ENCODE data around the gene DLG2. TPM values are rescaled to one million over a fixed set of nuclear protein-coding genes. Genes with fewer than 3 reads are reported as not detected.

The DLG2 gene
- total RNA-seq, 2 experiments from 2014 or later = 1.7 to 2.1 TPM

DNA sequence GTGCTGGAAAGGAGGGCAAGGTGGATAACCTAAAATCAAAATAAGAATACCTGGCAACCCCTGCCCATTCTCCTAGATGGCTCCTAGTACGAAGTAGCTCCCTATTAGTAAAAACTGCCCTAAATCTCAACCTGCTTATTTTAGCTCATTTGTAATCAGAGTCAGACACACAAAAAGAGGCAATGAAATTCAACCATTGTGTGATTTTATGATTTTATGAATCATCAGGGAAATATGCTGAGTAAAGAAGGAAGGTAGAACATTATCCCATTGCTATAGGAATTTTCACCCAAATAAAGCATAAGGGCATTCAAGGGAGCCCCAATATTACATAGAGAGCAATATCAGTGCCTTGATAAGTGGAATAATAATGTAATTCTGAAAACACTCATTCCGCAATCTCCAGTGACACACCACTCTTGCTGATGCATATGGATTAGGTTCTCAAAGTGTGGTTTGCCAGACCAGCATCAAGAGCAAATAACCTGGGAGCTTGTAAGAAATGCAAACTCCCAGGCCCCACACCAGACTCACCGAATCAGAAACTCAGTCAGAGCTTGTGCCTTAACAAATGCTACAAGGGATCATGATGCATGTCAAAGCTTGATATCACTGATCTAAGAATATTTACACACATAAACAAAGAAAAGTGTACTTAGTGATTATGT lies 789.6 kb downstream of the DLG2 start:
- Mint-ChIP-seq H3K27ac (no peak overlapping the region), H3K4me1 (no peaks in the 10 kb centered on the region), H3K4me3 (no peak overlapping the region), H3K27me3 (no peaks in the 10 kb centered on the region), H3K9me3 (ENCODE audit: low read depth) (peaks cover 13% of the 10 kb centered on the region), H3K36me3 (ENCODE audit: low read depth) (no peaks in the 10 kb centered on the region)
- ChIA-PET POLR2A (no interaction called here), CTCF (interaction anchor here (1.2 kb wide), 1 partner anchor 16 kb away, joined by 3 read pairs; no protein-coding TSS in a partner anchor)
- DNase-seq = no peak
- no peak for ATAC-seq
- intact Hi-C loops (cut with DNase I, micrococcal nuclease) = no loop called here

DNA sequence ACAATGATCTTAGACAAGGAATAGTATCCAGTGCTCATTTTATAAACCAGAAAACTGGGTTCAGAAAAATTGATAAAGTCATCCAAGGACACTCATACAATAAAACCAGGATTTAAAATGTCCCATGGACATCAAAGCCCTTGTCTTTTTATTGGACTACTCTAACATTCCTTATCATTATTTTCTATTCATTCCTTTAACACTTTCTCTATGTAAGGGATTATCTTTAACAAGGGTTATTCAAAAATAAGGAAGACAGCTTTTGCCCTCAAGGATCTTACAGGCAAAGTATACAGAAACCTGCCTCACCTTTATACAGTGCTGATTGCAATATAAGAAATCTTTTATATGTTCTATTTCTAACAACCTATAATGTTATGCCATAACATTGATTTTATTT lies 790.8 kb downstream of the DLG2 start:
- H3K4me1 Mint-ChIP-seq = no peaks in the 10 kb centered on the region
- peaks cover 6% of the 10 kb centered on the region for H3K9me3 Mint-ChIP-seq (ENCODE audit: low read depth)
- ChIA-PET CTCF (interaction anchor here (1.0 kb wide), 1 partner anchor 37 kb away, joined by 3 read pairs; no protein-coding TSS in a partner anchor), POLR2A (no interaction called here)
- no peak for ATAC-seq
- no peak overlapping the region for H3K4me3 Mint-ChIP-seq
- no peaks in the 10 kb centered on the region for H3K36me3 Mint-ChIP-seq (ENCODE audit: low read depth)
- DNase-seq = no peak
- H3K27me3 Mint-ChIP-seq = no peaks in the 10 kb centered on the region
- intact Hi-C loops (cut with DNase I, micrococcal nuclease) = no loop called here
- H3K27ac Mint-ChIP-seq = no peak overlapping the region

DNA sequence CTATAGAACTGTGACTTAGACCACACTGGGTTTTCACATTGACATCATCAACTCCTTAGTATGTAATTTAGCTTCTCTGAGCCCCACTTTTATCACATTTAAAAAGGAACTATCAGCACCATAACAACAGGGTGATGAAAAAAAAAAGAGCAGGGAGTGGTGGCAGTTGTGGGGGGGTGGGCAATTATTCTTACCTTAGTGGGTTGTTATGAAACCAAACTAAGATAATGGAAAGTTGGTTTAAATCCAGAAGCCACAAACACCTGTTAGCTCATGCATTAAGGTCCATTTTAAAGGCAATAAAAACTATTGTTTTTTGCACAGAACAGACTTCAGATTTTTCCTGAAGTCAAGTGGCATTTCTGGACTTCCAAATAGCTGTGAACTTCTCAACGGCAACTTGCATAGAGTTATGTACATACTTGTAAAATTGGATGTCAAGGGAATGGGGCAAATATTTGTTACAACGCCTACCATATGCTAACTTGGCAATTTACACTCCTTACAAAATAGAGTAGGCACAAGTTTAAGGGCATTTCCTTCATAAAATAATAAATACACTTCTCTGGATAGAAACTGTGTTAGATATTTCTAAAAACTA lies 793.6 kb downstream of the DLG2 start:
- no peaks in the 10 kb centered on the region for H3K27me3 Mint-ChIP-seq
- ChIA-PET CTCF (no interaction called here), POLR2A (no interaction called here)
- H3K9me3 Mint-ChIP-seq (ENCODE audit: low read depth) = peaks cover 3% of the 10 kb centered on the region
- H3K27ac Mint-ChIP-seq = no peak overlapping the region
- no peaks in the 10 kb centered on the region for H3K36me3 Mint-ChIP-seq (ENCODE audit: low read depth)
- intact Hi-C loops (cut with DNase I, micrococcal nuclease) = no loop called here
- DNase-seq (no peak), ATAC-seq (no peak)
- no peak overlapping the region for H3K4me3 Mint-ChIP-seq
- H3K4me1 Mint-ChIP-seq = no peaks in the 10 kb centered on the region

- ChIA-PET CTCF (interaction anchor here (1.3 kb wide), 1 partner anchor 11 kb away, joined by 4 read pairs; no protein-coding TSS in a partner anchor), POLR2A (no interaction called here)
- Mint-ChIP-seq H3K9me3 (ENCODE audit: low read depth) (peaks cover 5% of the 10 kb centered on the region), H3K4me3 (no peak overlapping the region), H3K36me3 (ENCODE audit: low read depth) (no peaks in the 10 kb centered on the region), H3K4me1 (no peaks in the 10 kb centered on the region), H3K27ac (no peak overlapping the region), H3K27me3 (no peaks in the 10 kb centered on the region)
- ATAC-seq (no peak), DNase-seq (no peak)
- intact Hi-C loops (cut with DNase I, micrococcal nuclease) = no loop called here
Observed at GRCh38 chr11:84830372-84830771, 796.8 kb downstream of the DLG2 start.

DNA sequence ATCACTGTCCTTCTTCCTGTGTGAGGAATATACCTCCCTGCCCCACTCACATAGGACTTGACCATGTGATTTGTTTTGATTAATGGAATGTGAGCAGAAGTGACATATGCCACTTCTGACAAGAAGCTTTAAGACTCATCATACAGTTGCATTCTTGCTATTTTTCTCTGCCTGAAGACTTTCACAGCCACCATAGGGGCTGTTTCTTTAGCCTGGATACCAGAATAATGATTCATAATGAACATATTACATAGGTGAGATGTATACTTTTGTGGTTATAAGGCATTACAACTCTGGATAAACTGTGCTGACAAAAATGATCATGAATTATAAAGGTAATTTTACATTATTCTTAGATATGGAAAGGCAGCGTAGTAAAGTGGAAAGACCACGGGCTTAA lies 798.0 kb downstream of the DLG2 start:
- ATAC-seq (no peak), DNase-seq (no peak)
- Mint-ChIP-seq H3K27me3 (no peaks in the 10 kb centered on the region), H3K4me1 (no peaks in the 10 kb centered on the region), H3K27ac (no peak overlapping the region), H3K36me3 (ENCODE audit: low read depth) (no peaks in the 10 kb centered on the region), H3K9me3 (ENCODE audit: low read depth) (peaks cover 5% of the 10 kb centered on the region), H3K4me3 (no peak overlapping the region)
- intact Hi-C loops (cut with DNase I, micrococcal nuclease) = no loop called here
- ChIA-PET CTCF (interaction anchor here (1.3 kb wide), 1 partner anchor 10 kb away, joined by 4 read pairs; no protein-coding TSS in a partner anchor), POLR2A (no interaction called here)

- ChIA-PET CTCF (no interaction called here), POLR2A (no interaction called here)
- Mint-ChIP-seq H3K4me1 (no peaks in the 10 kb centered on the region), H3K9me3 (ENCODE audit: low read depth) (peaks cover 5% of the 10 kb centered on the region), H3K36me3 (ENCODE audit: low read depth) (no peaks in the 10 kb centered on the region), H3K4me3 (no peak overlapping the region), H3K27ac (no peak overlapping the region), H3K27me3 (no peaks in the 10 kb centered on the region)
- intact Hi-C loops (cut with DNase I, micrococcal nuclease) = no loop called here
- DNase-seq (no peak), ATAC-seq (no peak)
Observed at GRCh38 chr11:84828616-84829015, 798.5 kb downstream of the DLG2 start.

DNA sequence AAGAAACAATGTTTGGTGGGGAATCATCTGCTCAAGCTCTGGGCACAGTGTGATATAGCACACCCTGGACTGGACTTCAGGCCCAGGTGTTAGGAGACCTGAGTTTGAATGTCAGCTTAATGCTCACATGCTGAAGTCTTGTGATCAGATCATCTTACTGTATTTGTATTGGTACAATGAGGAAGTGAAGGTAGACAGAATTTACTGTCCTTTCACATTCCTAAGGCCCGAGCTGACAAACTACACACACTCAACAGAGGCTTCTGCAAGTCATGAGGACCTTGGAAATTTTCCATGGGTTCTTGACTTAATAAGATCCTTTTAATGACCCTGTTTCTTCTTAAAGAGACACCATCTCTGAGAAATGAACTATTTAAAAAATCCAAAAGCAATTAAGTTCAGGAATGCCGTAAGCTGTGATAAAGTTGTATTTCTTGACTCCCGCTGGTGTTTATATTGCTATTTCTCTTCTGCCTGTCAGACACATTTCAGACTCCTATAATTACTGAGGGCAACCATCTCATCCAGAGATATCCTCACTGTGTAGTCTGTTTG lies 802.0 kb downstream of the DLG2 start:
- intact Hi-C loops (cut with DNase I, micrococcal nuclease) = no loop called here
- CTCF ChIA-PET = no interaction called here
- H3K36me3 Mint-ChIP-seq (ENCODE audit: low read depth) = no peaks in the 10 kb centered on the region
- H3K27me3 Mint-ChIP-seq = no peaks in the 10 kb centered on the region
- POLR2A ChIA-PET = no interaction called here
- H3K4me3 Mint-ChIP-seq = no peak overlapping the region
- peaks cover 6% of the 10 kb centered on the region for H3K9me3 Mint-ChIP-seq (ENCODE audit: low read depth)
- no peak overlapping the region for H3K27ac Mint-ChIP-seq
- no peaks in the 10 kb centered on the region for H3K4me1 Mint-ChIP-seq
- DNase-seq (no peak), ATAC-seq (no peak)

GRCh38 chr11:84824624-84825023 lies 802.5 kb downstream of the DLG2 start:
- ATAC-seq (no peak), DNase-seq (no peak)
- Mint-ChIP-seq H3K4me3 (no peak overlapping the region), H3K27ac (no peak overlapping the region), H3K27me3 (no peaks in the 10 kb centered on the region), H3K36me3 (ENCODE audit: low read depth) (no peaks in the 10 kb centered on the region), H3K4me1 (no peaks in the 10 kb centered on the region), H3K9me3 (ENCODE audit: low read depth) (peaks cover 6% of the 10 kb centered on the region)
- ChIA-PET CTCF (no interaction called here), POLR2A (no interaction called here)
- intact Hi-C loops (cut with DNase I, micrococcal nuclease) = no loop called here

DNA sequence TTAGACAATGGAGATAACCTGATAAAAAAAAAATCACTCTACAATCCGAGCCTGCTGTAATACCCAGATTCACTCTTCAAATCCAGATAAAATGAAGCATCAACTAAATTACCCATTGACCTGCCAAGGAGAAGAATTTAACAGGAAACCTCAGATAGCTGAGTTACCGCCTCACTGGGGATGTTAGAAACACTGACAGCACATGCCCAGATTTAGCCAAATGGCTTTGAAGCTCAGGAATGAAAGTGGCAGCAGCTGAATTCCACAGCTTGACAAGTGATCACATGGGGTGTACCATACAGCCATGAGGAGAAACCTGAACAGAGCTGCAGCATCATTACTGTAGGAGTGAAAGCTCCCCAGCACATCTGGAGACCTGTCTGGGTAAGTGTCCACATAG lies 807.6 kb downstream of the DLG2 start:
- ATAC-seq (no peak), DNase-seq (no peak)
- ChIA-PET POLR2A (no interaction called here), CTCF (interaction anchor here (0.9 kb wide), 1 partner anchor 10 kb away, joined by 4 read pairs; no protein-coding TSS in a partner anchor)
- Mint-ChIP-seq H3K27ac (no peak overlapping the region), H3K27me3 (no peaks in the 10 kb centered on the region), H3K9me3 (ENCODE audit: low read depth) (peaks cover 4% of the 10 kb centered on the region), H3K4me1 (no peaks in the 10 kb centered on the region), H3K4me3 (no peak overlapping the region), H3K36me3 (ENCODE audit: low read depth) (no peaks in the 10 kb centered on the region)
- intact Hi-C loops (cut with DNase I, micrococcal nuclease) = no loop called here

DNA sequence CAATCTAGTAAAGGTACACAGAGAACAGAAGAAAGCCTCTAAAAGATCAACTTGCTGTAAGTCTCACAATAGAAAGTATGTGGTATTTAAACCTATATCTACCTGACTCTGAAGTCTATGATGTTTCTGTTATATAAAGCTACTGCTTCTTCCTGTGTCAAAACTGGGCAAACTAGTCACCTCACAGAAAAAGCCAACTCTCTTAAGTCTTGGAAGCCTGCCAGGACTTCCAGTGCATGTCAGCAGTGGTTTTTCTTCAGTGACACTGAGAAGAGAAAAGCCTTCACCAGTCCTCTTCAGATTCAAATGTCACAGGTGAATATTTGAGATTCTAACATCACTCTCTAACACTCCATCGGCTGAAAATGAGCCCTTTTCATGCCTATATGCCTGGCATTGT lies 808.0 kb downstream of the DLG2 start:
- POLR2A ChIA-PET = no interaction called here
- Mint-ChIP-seq H3K27ac (no peak overlapping the region), H3K27me3 (no peaks in the 10 kb centered on the region), H3K9me3 (ENCODE audit: low read depth) (peaks cover 6% of the 10 kb centered on the region), H3K36me3 (ENCODE audit: low read depth) (no peaks in the 10 kb centered on the region), H3K4me3 (no peak overlapping the region), H3K4me1 (no peaks in the 10 kb centered on the region)
- DNase-seq = no peak
- intact Hi-C loops (cut with DNase I, micrococcal nuclease) = no loop called here
- CTCF ChIA-PET = interaction anchor here (0.9 kb wide), 1 partner anchor 11 kb away, joined by 4 read pairs; no protein-coding TSS in a partner anchor
- no peak for ATAC-seq

DNA sequence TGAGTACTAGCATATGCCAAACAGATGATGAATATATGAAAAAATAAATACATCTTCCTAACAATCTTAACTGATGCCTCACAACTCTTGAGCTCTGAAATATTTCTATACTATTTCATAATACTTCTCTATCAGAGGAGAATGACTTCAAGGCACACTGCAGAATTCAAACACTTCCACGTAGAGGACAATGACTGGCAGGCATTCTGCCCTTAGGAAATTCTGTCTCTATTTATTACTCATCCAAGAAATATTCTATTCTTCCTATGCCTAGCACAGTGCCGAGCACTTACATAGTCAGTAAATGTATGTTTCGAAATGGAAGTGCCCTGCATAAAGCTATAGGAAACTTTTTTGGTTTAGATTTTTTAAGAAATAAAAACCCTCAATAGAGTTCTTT lies 809.1 kb downstream of the DLG2 start:
- Mint-ChIP-seq H3K4me1 (no peaks in the 10 kb centered on the region), H3K27ac (no peak overlapping the region), H3K27me3 (no peaks in the 10 kb centered on the region), H3K36me3 (ENCODE audit: low read depth) (no peaks in the 10 kb centered on the region), H3K9me3 (ENCODE audit: low read depth) (peaks cover 6% of the 10 kb centered on the region), H3K4me3 (no peak overlapping the region)
- ChIA-PET CTCF (no interaction called here), POLR2A (no interaction called here)
- no peak for DNase-seq
- no peak for ATAC-seq
- intact Hi-C loops (cut with DNase I, micrococcal nuclease) = no loop called here

DNA sequence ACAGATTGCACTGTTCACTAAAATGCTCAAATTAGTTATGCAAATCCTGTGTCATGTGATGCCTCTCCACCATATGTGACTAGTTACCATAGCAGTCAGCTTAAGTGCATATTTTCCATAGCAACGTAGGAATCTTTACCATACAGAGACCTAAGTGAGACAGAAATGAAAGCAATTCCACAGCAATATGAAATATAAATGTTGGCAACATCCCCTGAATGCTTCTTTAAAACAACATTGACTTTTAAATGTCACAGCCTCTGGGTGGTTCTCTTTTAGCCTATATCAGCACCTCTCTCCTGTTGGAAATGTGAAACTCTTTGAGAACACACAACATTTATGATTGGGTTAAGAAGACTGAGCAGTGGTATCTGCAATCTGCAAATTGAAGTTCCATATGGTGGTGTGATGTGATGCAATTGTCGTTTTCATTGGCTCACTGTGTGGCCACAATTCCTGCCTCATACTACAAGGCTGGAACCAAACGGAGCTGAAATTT lies 814.6 kb downstream of the DLG2 start:
- DNase-seq (no peak), ATAC-seq (no peak)
- no peaks in the 10 kb centered on the region for H3K4me1 Mint-ChIP-seq
- CTCF ChIA-PET = no interaction called here
- no peak overlapping the region for H3K4me3 Mint-ChIP-seq
- no peak overlapping the region for H3K27ac Mint-ChIP-seq
- no peaks in the 10 kb centered on the region for H3K27me3 Mint-ChIP-seq
- intact Hi-C loops (cut with DNase I, micrococcal nuclease) = no loop called here
- POLR2A ChIA-PET = no interaction called here
- H3K9me3 Mint-ChIP-seq (ENCODE audit: low read depth) = peaks cover 5% of the 10 kb centered on the region
- H3K36me3 Mint-ChIP-seq (ENCODE audit: low read depth) = no peaks in the 10 kb centered on the region
